GM12892 (cell line): ENCODE results near the gene H1-8. TPM values are rescaled to one million over a fixed set of nuclear protein-coding genes. Genes with fewer than 3 reads are reported as not detected.
"Not testable (repeated sequence)": the region's sequence is repeated elsewhere in the genome, so short reads cannot be mapped to it uniquely, and the experiment has no call there.

Source experiments
- DNase-seq: peaks from one replicate; pipeline ENCODE4 v3.0.0; 2011; ENCODE audit not compliant: insufficient read length
- FAIRE-seq: peaks from 2 replicates; lab custom pipeline; 2011; peaks lifted over from hg19 to GRCh38; lab: Jason Lieb, UNC
- POLR2A ChIP-seq: IDR thresholded peaks from 2 replicates; pipeline ENCODE4 v1.6.1; 2011; ENCODE audit warnings: low read depth, low read length, control low read depth
- POLR2AphosphoS5 ChIP-seq: IDR thresholded peaks from 2 replicates; pipeline ENCODE4 v1.6.1; 2011; ENCODE audit warnings: low read depth, low read length, control low read depth
- TAF1 ChIP-seq: IDR thresholded peaks from 2 replicates; pipeline ENCODE4 v1.6.1; 2011; ENCODE audit warnings: low read depth, mild to moderate bottlenecking, control low read depth, low read length, borderline replicate concordance
- polyA plus RNA-seq: library from polyadenylated mRNA; unstranded; fragments of >200 nt; gene quantifications from one replicate; pipeline ENCODE4 v1.2.1, GENCODE V29; 2012; ENCODE audit warnings: missing spikeins, inconsistent platforms; ENCODE audit not compliant: missing spikeins

H1-8 gene, protein sequence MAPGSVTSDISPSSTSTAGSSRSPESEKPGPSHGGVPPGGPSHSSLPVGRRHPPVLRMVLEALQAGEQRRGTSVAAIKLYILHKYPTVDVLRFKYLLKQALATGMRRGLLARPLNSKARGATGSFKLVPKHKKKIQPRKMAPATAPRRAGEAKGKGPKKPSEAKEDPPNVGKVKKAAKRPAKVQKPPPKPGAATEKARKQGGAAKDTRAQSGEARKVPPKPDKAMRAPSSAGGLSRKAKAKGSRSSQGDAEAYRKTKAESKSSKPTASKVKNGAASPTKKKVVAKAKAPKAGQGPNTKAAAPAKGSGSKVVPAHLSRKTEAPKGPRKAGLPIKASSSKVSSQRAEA
- not detected for polyA plus RNA-seq

DNA sequence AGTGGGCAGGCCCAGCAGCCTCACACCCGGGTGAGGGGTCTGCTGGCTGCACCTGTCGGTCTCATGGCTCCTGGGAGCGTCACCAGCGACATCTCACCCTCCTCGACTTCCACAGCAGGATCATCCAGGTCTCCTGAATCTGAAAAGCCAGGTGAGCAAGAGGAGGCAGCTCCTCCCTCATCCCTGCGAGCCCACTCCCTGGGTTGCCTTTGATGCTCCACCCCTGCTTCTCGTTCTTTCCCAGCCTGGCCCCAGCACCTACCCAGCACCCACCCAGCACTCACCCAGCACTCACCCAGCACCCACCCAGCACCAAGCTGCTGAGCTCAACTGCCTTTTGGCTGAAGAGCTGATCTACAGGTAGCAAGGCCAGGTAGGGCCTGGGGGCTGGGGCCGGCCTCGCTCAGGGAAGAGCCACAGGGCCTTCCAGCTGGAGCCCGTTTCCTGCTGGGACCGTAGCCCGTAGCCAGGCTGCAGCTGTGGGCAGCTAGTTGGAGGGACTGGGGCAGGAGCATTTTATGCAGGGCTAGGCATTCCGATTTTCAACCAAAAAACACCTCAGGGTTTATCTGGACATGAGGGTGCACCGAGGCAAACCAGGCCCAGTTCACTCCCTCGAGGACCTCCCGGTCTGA is at the start of gene H1-8:
Gene H1-8, plus strand, starts transcription at position 20 of the 635 bp plus-strand sequence. Its CDS starts 44 bp downstream, at position 64.
- DNase-seq (no peak), FAIRE-seq (no peak)
- TF ChIP-seq POLR2AphosphoS5: no peak
- no peak for TF ChIP-seq TAF1
- TF ChIP-seq POLR2A: no peak

DNA sequence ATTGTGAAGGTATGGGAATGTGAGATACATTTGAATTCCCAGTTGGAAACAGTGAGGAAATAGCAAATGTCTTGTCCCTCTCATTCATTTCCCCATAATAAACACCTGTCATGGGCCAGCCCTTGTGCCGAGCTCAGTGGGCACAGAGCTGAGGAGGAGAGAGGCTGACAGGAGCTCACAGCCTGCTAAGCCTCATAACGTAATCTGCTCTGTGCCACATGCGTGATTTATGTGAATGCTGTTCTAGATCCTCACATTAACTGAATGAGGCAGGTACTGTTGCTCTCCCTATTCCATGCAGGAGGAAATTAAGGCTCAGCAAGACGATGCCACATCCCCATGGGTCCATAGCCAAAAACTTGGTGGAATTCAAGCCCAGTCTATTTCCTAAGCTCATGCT is 49.8 kb upstream of the H1-8 start:
- no peak for FAIRE-seq
- no peak for DNase-seq
- TF ChIP-seq POLR2A (no peak), TAF1 (no peak), POLR2AphosphoS5 (no peak)

DNA sequence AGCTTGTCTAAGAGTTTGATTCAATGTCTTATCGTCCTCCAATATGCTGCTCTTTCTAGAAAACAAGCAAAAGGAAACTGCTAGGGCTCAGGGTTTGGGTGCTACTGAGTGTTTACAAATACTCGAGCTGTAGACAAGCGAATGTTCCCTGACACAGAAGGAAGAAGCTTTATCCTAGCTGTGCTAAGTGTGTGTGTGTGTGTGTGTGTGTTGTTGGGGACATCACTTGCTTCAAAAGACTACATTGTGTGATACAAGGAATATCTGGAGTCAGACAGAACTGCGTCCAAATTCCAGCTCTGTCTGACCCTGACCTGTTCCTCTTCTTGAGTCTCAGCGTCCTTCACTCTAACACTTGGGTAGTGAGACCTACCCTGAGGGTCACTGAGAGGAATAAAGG is 48.5 kb upstream of the H1-8 start:
- not testable (repeated sequence) for FAIRE-seq, DNase-seq

DNA sequence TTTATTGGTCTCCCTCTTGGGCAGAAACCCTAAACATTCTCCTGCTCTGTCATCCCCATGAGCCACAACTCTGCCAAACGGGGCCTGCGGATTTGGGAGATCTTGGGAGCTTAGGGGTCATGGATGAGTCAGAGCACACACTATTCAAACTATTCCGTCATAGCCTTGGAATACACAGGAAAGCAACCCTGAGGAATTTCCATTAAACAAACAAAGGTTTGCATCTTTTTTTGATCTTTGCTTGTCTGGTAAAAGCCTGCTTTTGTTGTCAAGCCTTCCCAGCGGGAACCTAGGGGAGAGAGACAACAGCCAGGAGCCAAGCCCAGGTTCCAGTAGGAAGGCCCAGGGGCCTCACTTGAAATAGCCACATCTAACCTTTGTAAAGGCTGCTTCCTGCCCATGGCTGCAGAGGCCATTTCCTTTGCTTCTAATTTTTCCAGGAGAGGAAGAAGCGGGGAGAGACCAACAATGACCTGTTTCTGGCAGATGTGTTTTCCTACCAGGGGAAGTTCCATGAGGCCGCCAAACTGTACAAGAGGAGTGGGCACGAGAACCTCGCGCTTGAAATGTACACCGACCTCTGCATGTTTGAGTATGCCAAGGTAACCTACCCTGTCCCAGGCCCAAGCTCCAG is 47.9 kb upstream of the H1-8 start:
- DNase-seq, FAIRE-seq: not testable (repeated sequence)

DNA sequence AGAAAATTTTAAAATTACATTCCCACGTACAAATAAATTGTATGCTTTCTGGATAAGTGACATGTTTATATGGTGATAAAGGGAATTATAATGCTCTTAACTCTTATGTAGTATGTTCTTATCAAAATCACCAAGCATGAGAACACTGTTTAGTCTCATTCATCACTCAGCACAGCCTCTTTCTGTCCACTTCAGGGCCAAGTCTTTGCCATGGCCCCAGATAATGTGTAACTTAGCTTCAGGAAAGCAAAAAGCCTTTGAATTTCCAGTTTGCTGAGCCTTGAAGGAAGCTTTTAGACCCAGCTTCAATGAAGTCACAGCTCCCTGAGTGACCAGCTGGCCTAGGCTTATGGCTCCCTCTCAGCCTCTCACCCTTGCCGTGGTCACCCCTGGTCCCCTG is 45.1 kb upstream of the H1-8 start:
- FAIRE-seq: not testable (repeated sequence)

DNA sequence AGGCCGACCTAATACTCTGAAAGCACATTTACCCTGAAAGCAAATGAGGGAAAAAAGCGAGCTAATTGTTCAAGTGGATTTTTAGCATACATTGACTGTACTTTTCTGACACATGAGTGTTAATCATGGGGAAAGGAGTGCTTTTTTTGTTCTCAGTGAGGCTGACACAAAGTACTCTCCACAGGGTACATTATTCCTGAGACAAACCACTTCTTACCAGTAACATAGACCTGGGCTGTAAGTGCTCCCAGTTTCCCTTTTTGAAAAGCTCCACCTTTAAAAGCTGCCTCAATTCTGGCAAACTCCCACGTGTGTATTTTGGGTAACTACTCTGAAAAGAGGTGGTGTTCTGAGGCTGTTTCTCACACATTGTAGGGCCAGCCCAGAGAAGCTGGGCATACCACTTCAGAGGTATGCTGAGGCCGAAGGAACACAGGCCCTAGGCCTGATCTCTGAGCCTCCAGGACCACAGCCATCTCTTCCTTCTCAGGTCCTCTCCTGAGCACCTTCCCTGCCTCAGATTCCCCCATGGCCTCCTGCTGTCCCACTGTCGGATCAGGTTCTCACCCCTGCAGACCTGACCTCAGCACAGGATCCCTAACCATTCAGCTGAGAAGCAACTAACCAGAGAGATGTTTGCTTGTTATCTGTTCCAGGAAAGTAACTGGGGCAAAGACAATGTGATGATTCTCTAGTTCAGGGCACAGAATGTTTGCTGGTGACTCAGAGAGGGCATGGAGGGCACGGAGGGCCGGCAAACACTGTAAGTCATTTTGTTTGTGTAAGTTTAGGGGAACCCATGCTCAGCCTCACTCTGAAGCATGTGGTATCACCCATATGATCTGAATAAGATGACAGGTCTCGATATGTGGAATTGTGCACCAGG is 44.1 kb upstream of the H1-8 start:
- not testable (repeated sequence) for FAIRE-seq, DNase-seq

More for the DNA sequence above, 45.1 kb upstream of the H1-8 start:
- not testable (repeated sequence) for DNase-seq

DNA sequence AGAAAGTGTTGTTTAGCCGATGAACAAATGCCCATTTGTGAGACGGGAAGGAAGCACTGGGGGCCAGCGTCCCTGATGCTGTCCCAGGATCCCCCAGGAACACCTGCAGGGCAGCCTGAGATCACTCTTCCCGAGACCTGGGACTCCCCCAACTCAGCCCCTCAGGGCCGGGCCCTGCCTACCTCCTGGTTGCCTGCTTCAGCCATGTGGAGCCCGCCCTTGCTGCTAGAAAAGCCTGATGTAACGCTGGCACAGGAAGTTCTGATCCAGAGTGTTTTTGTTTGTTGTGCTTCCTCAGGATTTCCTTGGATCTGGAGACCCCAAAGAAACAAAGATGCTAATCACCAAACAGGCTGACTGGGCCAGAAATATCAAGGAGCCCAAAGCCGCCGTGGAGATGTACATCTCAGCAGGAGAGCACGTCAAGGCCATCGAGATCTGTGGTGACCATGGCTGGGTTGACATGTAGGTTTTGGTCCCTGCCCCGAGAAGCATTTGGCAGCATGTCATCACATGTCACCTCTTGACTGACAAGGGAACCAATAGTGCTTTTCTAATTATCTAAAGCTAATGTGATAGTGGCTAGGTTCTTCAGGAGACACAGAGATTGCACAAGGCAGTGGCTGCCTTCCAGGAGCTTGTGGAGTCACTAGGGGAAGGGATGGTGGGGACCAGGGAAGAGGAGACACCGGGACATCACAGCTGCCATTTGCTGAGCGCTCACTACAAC is 43.2 kb upstream of the H1-8 start:
- DNase-seq, FAIRE-seq: not testable (repeated sequence)

DNA sequence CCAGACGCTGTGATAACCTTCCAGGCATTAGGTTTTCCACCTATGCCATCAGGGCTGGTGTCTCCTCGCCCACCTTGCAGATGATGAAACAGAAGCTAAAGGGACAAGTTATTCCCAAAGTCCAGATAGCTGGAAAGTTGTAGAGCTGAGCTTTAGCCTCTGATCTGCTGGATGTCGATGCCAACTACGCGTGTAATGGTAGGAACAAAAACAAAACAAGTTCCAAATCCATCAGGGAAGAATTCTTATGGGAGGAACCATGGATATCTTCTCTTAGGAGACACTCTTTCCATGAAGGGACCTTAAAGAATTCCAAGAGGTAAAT is 42.7 kb upstream of the H1-8 start:
- DNase-seq: no peak
- no peak for FAIRE-seq
- TF ChIP-seq POLR2AphosphoS5 (no peak), POLR2A (no peak), TAF1 (no peak)

DNA sequence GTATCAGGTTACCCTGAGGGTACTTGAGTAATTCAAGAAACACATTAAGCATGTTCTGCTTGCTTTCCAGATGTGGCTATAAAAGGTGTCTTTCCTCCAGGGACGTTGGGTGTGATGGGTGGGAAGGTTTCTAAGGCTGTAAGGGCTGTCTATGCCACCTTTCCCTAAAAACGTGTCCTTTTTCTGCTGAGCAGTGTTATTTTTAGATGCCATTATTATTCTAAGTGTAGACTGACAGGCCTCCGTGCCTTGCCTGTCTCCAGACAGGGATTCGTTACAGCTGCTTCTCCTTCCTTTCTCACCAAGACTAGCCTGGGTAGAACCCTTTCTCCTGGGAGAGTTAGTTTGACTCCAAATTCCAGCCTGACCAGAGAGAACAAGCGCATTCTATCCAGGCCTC is 41.3 kb upstream of the H1-8 start:
- no peak for DNase-seq
- no peak for TF ChIP-seq POLR2A
- no peak for TF ChIP-seq TAF1
- no peak for FAIRE-seq

DNA sequence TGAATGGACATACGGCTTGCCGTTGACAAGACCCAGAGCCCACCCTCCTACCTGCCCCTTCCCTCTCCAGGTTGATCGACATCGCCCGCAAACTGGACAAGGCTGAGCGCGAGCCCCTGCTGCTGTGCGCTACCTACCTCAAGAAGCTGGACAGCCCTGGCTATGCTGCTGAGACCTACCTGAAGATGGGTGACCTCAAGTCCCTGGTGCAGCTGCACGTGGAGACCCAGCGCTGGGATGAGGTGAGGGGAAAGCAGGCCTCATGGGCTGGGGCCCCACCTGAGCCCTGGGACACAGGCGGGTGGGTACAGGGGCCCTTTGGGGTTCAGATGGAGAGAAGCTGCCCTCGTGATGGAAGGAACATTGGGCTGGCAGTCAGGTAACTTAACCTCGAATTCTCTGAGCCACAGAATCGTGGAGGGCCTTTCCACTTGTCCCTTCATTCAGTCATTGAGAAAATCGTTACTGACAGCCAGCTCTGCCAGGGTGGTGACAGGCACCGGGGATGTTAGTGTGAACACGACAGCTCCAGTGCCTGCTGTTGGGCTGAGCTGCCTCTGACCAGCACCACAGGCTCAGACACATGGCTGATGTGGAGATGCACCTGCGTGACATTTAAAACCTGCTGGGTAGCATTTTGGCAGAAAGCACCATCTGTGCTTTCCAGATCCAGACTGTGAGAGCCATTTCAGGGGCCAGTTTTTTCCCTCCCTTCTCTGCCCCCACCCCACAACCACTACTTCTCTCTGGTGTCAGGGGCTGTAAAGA is 40.1 kb upstream of the H1-8 start:
- no peak for DNase-seq
- no peak for FAIRE-seq
- no peak for TF ChIP-seq POLR2AphosphoS5
- TF ChIP-seq POLR2A: no peak
- no peak for TF ChIP-seq TAF1

DNA sequence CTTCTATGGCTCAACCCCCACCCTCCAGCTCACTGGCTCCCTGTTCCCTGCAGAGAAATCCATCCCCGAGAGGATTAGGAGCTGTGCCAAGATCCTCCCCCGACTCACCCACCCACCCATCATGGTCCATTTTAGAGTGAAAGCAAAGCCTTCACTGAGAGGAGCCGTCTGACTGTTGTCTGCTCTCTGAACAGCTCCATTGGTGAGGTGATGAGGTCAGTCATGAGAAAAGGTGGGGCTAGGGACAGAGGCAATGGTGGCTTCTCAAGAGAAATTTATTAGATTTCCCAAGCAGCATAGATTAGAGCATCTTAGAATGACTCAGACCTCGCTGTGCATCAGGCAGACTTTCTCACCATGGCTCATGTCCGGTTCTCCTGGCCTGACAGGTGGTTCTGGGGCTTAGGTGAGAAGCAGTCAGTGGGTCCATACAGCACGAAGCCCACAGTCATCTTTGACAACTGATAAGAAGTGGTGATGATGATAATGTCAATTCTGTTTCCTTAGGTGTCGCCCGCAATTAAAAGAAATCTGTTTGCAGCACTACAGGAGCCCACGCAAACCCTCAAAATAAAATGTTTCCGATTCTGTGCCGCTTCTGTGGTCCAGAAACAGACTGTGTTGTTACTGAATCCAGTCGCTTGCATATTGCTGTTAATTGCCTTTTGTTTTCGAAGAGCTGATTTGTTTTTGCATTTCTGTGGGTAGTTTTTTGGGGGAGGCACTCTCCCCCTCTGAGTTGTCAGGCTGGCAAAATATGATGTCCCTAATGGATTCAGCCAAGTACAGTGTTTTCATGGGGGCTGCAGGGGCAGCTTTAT is 39.3 kb upstream of the H1-8 start:
- FAIRE-seq (no peak), DNase-seq (no peak)

More for the DNA sequence above, 39.3 kb upstream of the H1-8 start:
- TF ChIP-seq TAF1 (no peak), POLR2A (no peak), POLR2AphosphoS5 (no peak)
